Stimulated activated CD8-positive, alpha-beta memory T cell treated with anti-CD3 and anti-CD28 coated beads, Interleukin-4, amount 100 ng/mL, for 4 hours (primary cell): ENCODE measurements around the gene CDC42BPB.

ENCODE experiments used
- DNase-seq, 2 donors: peaks; one replicate each; pipeline ENCODE4 v3.0.0-alpha.2; 2020; ENCODE audit warnings: low read depth in 2 of 2, low spot score in 1 of 2

Gene CDC42BPB

DNA sequence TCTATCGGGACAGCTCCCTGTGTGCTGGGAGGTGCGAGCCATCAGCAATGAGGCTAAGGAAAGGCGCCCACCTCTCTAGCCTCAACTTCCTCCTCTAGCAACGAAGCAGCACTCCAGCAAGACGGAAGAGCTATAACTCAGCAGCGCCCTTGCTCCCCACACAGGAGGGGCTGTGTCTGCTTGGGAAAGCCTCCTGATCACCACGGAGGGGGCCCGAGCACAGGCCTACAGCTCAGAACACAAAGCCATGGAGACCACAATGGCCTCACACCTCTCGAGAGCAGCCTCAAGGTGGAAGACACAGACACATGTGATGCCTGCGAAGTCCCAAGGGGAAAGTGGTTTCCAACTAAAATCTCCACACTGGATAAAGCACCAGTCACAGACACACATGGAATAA, 60.4 kb downstream of the CDC42BPB start:
- DNase-seq, result no peak

DNA sequence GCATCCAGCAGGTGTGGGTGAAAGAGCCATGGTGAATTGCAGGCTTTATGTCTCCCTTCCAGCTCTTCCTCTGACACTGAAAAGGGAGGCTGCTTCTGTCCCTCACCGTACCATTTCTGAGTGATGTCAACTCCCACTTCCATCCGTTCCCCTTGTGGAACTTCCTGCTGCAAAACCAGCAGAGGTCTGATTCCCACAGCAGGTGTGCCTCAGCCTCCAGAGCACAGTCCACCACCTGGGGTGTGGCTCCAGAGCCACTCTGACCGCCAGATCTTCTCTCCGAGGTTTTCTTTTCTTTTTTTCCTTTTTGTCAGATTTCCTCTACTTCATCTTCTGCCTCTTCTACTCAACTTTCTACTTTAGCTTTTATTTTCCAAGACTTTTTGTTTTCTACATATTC, 62.7 kb downstream of the CDC42BPB start:
- DNase-seq, result no peak

DNA sequence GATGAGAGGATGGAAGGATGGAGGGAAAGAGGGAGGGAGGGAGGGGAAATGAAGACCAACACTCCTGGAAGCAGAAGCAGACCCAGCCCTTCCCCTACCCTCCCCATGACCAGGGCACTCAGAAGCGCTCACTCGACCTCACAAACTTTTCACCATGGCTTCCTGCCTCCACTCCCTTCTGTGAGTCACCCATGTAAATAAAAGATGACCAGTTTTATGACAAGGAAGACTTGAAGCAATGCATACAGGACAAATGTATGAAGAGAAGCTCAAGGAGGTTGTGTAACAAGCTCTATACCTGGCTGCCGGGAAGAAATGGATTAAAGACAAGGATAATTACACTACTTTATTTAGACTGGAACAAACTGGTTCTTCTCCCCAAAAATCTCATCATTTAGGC, 63.8 kb downstream of the CDC42BPB start:
- no peak for DNase-seq

DNA sequence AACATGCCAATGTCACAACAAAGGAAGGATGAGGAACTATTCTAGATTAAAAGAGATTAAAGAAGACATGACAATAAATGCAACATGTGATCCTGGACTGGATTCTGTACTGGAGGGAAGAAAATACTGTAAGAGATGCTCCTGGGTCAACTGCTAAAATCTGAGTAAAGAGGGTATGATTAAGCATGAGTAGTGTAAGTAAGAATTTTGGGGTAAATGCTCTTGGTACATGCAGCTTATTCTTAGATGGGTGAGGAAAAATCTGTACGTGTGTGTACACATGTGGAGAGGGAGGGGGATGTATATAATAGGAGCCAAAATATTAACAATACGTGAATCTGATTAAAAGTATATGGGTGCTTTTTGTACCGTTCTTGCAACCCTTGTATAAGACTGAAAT, 66.0 kb downstream of the CDC42BPB start:
- no peak for DNase-seq

DNA sequence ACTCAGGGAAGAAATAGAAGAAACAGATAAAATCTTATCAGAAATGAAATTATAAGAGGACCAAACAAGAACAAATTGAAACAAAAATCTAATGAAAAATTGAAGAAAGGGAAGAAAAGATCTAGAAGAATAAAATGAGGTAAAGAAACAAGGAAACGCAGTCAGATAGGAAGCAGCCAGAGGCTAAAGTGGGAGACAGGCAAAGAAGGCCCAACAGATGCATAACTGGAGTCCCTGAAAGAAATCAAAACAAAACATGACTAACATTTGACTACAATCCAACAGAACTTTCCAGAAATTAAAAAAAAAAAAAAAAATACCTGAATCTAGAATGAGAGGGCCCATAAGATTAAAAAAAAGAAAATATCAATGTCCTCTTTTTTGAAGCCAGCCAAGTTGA, 69.3 kb downstream of the CDC42BPB start:
- no peak for DNase-seq

DNA sequence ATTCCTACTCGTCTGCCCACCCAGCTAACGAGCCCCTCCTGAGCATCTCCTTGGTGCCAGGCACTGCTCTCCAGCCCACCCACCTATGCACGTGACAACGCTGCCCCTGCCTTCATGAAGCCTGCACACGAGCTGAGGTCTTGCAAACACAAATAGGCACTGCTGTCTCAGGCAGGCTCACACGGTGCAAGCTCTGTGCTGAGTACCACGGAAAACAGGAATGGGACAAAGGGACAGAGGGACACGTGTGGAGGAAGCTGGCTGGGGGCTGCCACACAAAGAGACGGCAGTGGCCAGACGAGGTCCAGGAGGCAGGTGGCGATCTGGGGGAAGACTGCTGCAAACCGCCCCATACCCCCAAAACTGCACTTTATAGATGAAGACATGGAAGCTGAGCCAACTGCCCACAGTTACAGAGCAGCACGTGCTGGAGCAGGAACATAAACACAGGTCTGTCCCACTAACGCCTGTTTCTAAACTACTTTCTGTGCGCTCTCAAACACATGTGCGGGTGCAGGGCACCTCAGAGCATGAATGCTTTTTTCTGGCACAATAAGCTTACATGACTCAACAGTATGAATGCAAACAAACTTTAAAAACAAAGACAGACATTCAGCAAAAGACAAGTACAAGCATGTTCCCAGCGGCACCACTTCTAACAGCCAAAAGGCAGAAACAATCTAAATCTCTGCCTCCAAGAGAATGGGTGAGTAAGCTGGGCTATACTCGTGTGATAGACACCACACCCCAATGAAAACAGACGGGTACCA, 70.4 kb downstream of the CDC42BPB start:
- no peak for DNase-seq

DNA sequence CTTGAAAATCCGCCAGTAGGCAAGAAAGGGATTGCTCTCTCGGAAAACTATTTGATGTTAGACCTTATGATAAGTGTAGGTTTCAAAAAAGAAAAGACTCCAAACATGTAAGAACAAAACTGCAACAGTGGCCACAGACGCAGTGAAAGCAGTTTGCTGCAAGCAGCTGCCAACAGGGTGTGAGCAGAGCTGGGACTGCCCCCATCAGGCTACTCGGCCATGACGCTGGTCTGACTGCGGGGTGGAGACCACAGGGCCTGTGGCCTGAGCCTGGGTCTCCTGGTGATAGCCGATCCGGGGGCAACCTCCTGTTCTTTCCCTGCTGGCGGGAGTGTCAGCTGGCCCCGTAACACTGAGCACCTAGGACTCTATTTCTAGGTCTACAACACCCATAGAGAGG, 71.7 kb downstream of the CDC42BPB start:
- no peak for DNase-seq

DNA sequence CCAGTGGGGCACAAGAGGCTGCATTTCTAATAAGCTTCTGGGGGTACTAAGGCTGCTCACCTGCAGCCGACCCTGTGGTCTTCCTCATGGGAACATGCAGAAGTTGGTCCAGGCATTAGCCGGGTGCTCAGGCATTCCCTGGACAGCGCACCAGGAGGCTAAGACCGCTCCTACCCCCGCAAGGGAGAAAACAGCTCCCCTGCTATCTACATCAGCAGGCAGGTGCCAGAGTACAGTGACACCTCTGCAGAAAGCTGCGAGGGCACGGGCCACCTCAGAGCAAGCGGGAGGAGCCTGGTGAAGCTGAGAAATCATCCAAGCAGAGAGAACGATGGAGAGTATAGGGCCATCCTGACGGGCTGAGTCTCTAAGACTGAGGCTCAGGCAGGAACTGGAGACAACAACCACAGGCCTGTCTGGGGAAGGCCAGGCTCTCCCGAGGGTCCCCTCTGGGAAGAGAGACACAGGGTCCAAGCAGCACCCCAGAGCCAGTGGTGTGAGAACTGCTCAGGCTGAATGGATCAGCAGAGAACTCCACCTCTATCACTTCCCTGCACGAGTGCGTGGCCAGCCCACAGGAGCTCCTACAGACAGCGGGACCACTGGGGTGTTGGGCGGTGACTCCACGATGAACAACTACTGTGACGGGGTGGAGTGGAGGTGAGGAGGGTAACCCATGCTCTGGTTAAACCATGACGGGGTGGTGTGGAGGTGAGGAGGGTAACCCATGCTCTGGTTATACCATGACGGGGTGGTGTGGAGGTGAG, 72.8 kb downstream of the CDC42BPB start:
- no peak for DNase-seq

DNA sequence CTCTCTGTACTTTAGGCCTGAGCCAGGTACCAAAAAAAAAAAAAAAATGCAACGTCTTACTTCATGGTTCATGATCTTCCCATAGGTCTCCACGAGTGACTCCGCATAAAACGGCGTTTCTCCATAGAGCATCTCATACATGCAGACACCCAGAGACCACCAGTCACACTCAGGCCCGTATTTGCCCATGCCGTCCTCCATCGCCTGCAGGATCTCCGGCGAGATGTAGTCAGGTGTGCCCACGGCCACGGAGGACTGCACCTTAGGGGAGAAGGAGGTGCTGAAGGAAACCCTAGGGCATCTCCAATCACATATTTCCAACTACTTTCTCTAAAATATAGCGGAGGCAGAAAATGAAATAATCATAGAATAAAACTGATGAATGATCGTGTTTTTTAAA, 73.9 kb downstream of the CDC42BPB start:
- no peak for DNase-seq

DNA sequence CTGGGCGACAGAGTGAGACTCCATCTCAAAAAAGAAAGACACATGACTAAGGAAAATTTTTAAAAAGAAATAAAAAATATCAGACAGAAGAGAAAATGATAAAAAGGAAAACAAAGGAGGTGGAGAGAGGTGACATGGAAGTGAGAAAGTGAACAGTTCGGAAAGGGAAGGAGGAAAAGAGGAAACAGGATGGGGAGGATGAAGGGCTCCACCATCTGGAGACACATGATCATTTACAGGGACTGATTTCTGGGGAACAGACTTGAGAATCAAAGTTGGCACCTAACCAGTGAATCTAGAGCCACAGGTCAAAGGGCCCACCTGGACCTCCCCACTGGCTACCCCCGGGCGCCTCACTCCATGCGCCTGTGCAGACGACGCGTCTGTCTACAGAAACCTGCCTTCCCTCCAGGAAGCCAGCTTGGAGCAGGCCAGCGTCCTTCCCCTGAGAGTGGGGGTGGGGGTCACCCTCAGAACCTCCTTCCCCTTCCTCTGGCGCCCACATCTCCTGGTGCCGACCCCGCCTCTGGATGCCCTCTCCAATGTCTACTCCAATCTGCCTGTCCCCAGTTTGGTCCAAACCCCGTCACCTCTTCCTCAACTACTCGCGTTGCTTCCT, 74.4 kb downstream of the CDC42BPB start:
- no peak for DNase-seq

DNA sequence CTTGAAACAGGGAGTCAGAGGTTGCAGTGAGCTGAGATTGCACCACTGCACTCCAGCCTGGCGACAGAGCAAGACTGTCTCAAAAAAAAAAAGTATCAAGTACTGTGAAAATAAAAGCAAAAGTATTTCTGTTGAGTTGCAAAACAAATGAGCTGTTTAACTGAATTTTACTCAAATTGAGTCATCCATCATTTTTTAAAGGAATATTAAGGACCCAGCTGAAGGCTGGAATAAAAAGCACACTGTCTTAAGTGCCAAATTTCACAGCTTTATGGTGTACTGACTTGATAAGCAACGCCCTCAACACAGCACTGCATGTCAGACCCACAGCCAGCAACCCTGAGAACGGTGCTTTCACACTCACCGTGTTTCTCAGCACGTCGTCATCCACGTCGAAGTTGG, 76.9 kb downstream of the CDC42BPB start:
- no peak for DNase-seq

DNA sequence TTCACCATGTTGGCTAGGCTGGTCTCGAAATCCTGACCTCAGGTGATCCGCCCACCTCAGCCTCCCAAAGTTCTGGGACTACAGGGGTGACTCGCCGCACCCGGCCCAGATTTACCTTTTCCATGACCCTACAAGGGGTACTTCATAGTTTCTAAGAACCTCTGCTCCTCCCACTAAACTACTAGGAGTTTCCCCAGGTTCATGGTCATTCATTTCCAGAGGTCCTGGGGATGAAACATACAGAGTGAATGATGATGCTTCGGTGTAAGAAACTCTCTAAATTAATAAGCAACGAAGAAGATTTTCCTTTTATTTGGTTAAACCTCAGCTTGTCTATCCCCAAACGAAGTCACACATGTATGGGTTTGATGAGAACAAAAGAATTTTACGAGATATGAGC, 77.9 kb downstream of the CDC42BPB start:
- DNase-seq, result no peak

DNA sequence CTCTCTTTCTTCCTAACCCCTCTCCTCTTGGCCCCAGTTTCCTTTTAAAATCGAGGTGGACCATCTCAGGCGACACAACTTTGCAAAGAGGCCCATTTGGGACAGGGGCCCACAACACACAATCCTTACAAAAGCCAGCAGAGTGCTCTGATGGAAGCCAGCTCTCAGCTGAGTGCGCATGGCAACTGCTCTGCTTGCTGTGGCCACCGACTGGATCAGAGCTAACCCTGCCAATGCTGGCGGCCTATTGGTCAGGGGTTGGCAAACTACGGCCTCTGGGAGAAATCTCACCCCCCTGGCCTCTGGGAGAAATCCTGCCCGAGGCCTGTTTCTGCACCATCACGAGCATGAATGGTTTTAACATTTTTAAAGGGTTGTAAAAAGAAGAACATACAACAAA, 79.9 kb downstream of the CDC42BPB start:
- DNase-seq, result no peak

DNA sequence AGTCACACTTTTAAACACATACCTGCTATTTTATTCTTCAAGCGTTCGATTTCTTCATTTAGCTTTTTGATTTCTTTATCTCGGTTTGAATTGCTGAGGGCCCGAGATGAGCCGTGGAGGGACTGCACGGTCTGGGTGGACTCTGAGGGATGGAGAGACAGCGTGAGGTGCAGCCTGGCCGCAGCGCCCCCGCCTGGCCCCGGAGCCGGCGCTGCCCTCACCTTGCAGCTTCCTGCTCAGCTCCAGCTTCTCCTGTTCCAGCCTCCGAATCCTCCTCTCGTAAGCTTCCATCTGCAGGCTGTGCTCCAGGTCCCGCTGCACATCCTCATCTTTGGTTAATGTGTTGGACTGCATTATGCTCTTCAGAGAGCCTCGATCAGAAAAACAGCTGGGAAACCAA, 81.7 kb downstream of the CDC42BPB start:
- no peak for DNase-seq

DNA sequence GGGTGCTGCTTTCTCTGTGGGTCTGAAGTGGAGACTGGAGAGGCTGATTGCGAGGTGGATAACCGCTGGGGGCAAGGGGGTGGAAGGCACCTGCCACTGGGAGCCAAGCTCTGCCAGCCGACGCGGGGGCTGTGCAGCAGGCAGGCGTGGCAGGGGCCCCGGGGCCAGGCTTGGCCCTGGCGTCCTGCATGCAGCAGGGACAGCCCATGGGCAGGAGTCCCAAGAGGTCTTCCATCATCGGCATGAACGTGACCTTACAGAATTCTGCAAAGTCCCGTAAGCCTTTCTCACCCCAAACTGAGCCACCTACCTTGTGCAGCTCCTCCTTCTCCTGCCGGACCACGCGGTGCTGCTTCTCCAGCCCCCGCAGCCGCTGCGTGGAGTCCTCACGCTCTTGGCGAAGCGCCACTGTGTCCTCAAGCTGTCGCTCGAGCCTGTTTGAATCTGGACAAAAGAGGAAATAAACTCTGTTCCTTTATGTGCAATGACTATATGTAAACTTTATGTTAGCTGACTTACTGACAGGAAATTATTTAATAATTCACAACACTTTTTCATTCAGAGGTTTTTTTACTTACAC, 83.6 kb downstream of the CDC42BPB start:
- DNase-seq, result no peak

DNA sequence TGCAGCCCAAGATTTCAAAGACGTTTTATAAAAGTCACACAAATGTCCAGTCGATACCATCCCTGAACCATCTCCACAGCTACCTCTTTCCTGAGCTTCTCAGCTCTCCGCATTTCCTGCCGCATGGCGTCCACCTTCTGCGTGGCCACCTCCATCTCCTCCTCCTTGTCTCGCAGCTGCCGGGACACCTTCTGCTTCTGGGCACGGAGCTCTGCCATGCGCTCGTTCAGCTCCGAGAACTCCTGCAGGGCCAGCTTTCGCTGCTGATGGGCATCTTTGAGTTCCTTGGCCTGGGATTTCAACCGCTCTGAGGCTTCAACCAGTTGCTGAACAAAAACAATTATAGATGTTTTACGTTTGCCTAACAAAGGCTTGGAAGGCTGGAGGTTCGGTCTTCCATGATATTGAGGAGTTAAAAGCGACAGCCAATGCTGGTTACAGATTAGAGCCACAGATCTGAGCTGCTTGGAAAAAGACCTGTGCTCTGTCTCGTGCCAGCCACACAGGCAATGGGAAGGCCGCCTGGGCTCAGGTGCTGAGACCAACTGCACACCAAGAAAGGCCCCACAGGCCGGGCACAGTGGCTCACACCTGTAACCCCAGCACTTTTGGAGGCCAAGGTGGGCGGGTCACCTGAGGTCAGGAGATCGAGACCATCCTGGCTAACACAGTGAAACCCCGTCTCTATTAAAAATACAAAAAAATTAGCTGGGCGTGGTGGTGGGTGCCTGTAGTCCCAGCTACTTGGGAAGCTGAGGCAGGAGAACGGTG, 85.3 kb downstream of the CDC42BPB start:
- no peak for DNase-seq

DNA sequence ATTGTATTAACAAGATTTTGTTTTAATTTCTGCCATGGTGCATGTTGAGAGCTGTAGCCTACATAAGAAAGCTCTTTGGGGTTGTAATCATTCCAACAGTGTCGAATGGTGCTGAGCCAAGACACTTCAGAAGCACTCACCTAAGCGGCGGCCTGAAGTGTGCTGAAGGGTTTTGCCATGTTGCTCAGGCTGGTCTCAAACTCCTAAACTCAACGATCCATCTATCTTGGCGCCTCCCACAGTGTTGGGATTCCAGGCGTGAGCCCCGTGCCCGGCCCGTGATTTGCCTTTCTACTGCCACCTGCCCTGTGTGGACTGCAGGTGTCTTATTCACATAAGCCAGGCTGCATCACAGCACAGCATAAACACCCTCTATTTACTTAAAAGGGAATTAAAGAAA, 86.0 kb downstream of the CDC42BPB start:
- DNase-seq, result no peak

DNA sequence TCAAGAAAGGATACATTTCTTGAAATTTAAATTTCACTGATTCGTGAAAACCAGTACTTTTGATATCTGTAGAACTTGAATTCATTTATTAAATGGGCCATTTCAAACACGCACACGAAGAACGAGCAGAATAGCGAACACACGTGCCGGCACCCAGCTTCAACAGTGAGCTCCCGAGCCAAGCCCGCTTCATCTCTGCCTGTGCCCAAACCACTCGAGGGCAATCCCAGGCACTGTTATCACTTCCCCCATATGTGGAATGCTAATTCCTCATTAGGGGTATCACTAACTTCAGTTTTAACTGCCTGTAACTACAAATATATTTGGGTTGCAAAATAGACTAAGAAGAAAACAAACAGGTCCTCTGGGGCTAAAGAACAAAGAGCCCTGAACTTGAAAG, 86.9 kb downstream of the CDC42BPB start:
- DNase-seq, result no peak

DNA sequence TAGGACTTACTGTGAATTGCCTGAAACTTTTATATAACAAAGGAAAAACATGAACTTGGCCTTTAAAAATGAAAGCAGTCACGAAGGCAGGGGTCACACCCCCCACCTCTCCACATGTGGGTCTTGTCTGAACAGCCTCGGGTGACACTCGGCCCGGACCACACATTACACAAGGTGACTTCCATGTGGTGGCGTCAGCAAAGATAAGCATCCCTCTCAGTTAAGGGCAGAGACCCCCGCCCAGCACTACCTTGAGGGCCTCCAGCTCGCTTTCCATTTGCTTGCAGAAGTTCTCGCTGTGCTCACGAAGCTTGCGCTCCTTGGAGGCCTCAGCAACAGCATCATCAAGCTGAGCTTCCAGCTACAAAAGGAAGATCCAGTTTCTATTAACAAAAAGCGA, 87.4 kb downstream of the CDC42BPB start:
- DNase-seq, result no peak

DNA sequence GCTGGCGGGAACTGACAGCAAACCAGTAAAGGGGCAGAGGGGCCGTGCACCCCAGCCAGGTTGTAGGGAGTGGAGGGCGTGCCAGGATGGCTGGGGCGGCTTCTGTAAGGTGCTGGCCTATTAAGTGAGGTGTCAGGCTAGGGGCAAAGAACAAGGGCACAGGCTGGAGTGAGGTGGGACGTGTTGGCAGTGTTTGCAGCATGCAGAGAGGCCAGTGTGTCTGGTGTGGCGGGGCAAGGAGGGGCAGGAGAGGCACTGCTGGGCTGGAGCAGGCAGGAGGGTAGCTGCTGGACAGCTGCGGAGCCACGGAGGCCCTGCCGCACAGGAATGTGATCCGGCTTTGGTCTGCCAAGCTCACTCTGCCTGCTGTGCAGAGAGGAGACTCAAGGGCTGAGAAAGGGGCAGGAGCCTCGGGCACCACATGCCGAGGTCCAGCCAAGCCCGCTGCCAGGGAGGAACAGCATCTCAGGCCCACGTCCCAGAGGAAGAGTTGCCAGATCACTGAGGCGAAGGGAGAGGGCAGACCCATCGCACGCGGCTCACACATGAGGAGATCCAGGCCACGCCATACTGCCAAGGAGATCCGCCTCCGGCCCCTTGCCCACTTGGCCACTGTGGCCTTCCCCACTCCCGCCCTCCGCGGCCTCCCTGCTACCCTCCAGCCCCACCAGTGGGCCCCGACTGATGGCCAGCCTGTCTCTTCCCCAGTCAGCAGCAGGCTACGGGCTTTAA, 88.1 kb downstream of the CDC42BPB start:
- no peak for DNase-seq

DNA sequence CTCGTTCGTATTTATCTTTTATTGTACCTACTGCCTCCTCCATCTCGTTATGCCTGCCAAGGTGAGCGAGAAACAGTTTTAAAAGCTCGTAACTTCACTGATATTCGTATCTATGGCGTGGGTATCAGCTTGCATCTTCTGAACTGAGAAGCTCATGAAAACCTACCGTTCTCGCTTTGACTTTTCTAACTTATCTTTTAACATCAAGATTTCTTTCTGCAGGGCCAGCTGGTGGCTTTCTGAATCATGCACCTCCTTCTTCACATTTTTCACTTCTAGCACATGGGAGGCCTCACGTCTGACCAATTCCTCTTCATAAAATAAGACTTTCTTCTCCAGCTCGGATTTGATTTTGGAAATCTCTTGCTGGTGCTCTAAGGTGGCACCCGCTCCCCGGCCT, 89.0 kb downstream of the CDC42BPB start:
- no peak for DNase-seq
